ENCODE results near the gene TRIM47. TPM values are rescaled to one million over a fixed set of nuclear protein-coding genes. Genes with fewer than 3 reads are reported as not detected.
A peak's percentile ranks its signal among the peaks of the same experiment; 100 is the strongest.

TRIM47 gene
- total RNA-seq, 1 experiment from 2014 or later = 86.7 TPM

DNA sequence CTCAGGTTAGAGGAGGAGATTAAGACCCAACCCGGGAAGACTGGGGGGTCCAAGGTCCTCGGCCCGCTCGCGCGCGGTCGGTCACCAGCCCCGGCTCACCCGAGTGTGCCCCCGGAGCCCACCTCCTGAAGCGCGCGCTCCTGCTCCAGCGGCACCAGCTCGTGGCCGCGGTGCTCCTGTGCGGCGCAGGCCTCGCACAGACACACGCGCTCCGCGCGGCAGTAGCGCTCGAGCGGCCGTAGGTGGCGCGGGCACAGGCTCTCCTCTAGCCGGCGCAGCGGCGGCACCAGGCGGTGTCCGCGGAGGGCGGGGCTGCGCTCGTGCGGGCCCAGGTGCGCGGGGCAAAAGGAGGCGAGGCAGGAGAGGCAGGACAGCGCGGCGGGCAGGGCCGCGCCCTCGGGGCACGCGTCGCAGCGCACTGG is 618 bp downstream of the TRIM47 start:
- Histone ChIP-seq H3K4me3 (replicated peaks in 1 of 2; ENCODE audit: low read depth in 1 of 2, low read length in 2 of 2) (peak overlapping the region; percentile 69 to 81), H3K4me1 (ENCODE audit: control insufficient read depth in 1 of 2, insufficient read depth in 2 of 2, low read length in 2 of 2) (peaks cover 44 to 62% of the 10 kb centered on the region in 2 experiments), H3K27ac (ENCODE audit: low read depth, low read length) (peak overlapping the region; percentile 99), H2AFZ (ENCODE audit: low read depth, low read length, poor library complexity, severe bottlenecking) (no peak overlapping the region), H3K9me3 (ENCODE audit: control insufficient read depth in 1 of 2, insufficient read depth in 1 of 2, low read depth in 1 of 2, low read length in 2 of 2) (no peaks in the 10 kb centered on the region), H3K9ac (ENCODE audit: low read length) (peak overlapping the region; percentile 96), H3K27me3 (ENCODE audit: insufficient read depth, low read length) (no peaks in the 10 kb centered on the region), H3K9me2 (ENCODE audit: insufficient read depth) (no peaks in the 10 kb centered on the region), H4K20me1 (ENCODE audit: insufficient read depth) (no peaks in the 10 kb centered on the region), H3K36me3 (ENCODE audit: control insufficient read depth in 1 of 2, insufficient read depth in 2 of 2, low read length in 2 of 2) (peaks cover 0 to 4% of the 10 kb centered on the region in 2 experiments; a peak in 1 of 4 replicates), H3K4me2 (ENCODE audit: low read length) (peak overlapping the region; percentile 96), H3K79me2 (ENCODE audit: insufficient read depth, low read length) (peaks cover 27% of the 10 kb centered on the region)
- POLR2A ChIA-PET = interaction anchor here (0.7 to 3.4 kb wide), 14 partner anchors 9 to 102 kb away, joined by 3 to 24 read pairs (median 4); partner anchors contain the start of genes ACOX1, MRPL38, TEN1 and TRIM65
- RAD21 ChIA-PET (ENCODE audit: low non-redundant PET in 1 of 2, low total read pairs in 2 of 2, uncharacterized antibody in 2 of 2, unreplicated experiment in 2 of 2) = interaction anchor here in 1 of 2 experiments (0.6 to 0.8 kb wide), 2 partner anchors 13 to 19 kb away, joined by 4 read pairs; partner anchors contain the start of gene TRIM65
- intact Hi-C loops (cut with micrococcal nuclease) = loop anchor here (1.0 to 5.0 kb wide), 2 partner anchors 22 to 100 kb away; partner anchors contain the start of gene WBP2
- no TSS peak for BruUV-seq (replicated peaks)
- no peak for DNase-seq (ENCODE audit: low read depth, low spot score)
- CTCF ChIA-PET = interaction anchor here (0.6 to 6.3 kb wide), 14 partner anchors 10 to 276 kb away, joined by 3 to 57 read pairs (median 4); partner anchors contain the start of genes CDK3, MRPL38, TRIM65 and WBP2
- ATAC-seq = peak; percentile 49
- TF ChIP-seq ZNF274 (IDR thresholded peaks at IDR 0.05; ENCODE audit: low read depth, low read length) (no peak), TCF7L2 (IDR thresholded peaks at IDR 0.05; ENCODE audit: borderline replicate concordance, extremely low read depth, insufficient read depth, insufficient read length) (no peak), JUND (IDR thresholded peaks at IDR 0.05) (no peak), SIN3A (IDR thresholded peaks at IDR 0.05; ENCODE audit: low read depth) (no peak), ELF1 (IDR thresholded peaks at IDR 0.05; ENCODE audit: borderline replicate concordance, low read depth) (no peak), FOSL1 (IDR thresholded peaks at IDR 0.05; ENCODE audit: low read depth) (no peak), YY1 (IDR thresholded peaks at IDR 0.05; ENCODE audit: extremely low read depth, insufficient replicate concordance, low read depth, low read length) (peak; percentile 33), SRF (IDR thresholded peaks at IDR 0.05; ENCODE audit: low read depth) (no peak), CEBPB (IDR thresholded peaks at IDR 0.05; ENCODE audit: low read depth) (no peak), EGR1 (IDR thresholded peaks at IDR 0.05; ENCODE audit: low read depth) (no peak), EZH2 (IDR thresholded peaks at IDR 0.05) (no peak), ZFX (IDR thresholded peaks at IDR 0.05) (peak; percentile 92; the same call in 1 of the 2 replicates), RAD21 (IDR thresholded peaks at IDR 0.05; ENCODE audit: low read depth) (no peak), SP1 (IDR thresholded peaks at IDR 0.05; ENCODE audit: low read depth) (no peak), POLR2A (IDR thresholded peaks at IDR 0.05; ENCODE audit: borderline replicate concordance, extremely low read depth, insufficient read depth, insufficient read length) (peak; percentile 13), POLR2AphosphoS5 (IDR thresholded peaks at IDR 0.05; ENCODE audit: low read depth, low read length) (no peak), CBX3 (IDR thresholded peaks at IDR 0.05; ENCODE audit: low read depth) (no peak), EZH2phosphoT487 (IDR thresholded peaks at IDR 0.05; ENCODE audit: borderline replicate concordance) (no peak)
- TF ChIP-seq, protein P1, sequence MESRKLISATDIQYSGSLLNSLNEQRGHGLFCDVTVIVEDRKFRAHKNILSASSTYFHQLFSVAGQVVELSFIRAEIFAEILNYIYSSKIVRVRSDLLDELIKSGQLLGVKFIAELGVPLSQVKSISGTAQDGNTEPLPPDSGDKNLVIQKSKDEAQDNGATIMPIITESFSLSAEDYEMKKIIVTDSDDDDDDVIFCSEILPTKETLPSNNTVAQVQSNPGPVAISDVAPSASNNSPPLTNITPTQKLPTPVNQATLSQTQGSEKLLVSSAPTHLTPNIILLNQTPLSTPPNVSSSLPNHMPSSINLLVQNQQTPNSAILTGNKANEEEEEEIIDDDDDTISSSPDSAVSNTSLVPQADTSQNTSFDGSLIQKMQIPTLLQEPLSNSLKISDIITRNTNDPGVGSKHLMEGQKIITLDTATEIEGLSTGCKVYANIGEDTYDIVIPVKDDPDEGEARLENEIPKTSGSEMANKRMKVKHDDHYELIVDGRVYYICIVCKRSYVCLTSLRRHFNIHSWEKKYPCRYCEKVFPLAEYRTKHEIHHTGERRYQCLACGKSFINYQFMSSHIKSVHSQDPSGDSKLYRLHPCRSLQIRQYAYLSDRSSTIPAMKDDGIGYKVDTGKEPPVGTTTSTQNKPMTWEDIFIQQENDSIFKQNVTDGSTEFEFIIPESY (IDR thresholded peaks at IDR 0.05; ENCODE audit: extremely low read depth, insufficient replicate concordance, low read length) = no peak
- TF ChIP-seq, protein P2, sequence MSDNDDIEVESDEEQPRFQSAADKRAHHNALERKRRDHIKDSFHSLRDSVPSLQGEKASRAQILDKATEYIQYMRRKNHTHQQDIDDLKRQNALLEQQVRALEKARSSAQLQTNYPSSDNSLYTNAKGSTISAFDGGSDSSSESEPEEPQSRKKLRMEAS (IDR thresholded peaks at IDR 0.05) = no peak
- TF ChIP-seq, protein P3, sequence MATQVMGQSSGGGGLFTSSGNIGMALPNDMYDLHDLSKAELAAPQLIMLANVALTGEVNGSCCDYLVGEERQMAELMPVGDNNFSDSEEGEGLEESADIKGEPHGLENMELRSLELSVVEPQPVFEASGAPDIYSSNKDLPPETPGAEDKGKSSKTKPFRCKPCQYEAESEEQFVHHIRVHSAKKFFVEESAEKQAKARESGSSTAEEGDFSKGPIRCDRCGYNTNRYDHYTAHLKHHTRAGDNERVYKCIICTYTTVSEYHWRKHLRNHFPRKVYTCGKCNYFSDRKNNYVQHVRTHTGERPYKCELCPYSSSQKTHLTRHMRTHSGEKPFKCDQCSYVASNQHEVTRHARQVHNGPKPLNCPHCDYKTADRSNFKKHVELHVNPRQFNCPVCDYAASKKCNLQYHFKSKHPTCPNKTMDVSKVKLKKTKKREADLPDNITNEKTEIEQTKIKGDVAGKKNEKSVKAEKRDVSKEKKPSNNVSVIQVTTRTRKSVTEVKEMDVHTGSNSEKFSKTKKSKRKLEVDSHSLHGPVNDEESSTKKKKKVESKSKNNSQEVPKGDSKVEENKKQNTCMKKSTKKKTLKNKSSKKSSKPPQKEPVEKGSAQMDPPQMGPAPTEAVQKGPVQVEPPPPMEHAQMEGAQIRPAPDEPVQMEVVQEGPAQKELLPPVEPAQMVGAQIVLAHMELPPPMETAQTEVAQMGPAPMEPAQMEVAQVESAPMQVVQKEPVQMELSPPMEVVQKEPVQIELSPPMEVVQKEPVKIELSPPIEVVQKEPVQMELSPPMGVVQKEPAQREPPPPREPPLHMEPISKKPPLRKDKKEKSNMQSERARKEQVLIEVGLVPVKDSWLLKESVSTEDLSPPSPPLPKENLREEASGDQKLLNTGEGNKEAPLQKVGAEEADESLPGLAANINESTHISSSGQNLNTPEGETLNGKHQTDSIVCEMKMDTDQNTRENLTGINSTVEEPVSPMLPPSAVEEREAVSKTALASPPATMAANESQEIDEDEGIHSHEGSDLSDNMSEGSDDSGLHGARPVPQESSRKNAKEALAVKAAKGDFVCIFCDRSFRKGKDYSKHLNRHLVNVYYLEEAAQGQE (IDR thresholded peaks at IDR 0.05; ENCODE audit: low read depth) = no peak
- TF ChIP-seq, protein P4, sequence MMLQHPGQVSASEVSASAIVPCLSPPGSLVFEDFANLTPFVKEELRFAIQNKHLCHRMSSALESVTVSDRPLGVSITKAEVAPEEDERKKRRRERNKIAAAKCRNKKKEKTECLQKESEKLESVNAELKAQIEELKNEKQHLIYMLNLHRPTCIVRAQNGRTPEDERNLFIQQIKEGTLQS (IDR thresholded peaks at IDR 0.05) = no peak

All from HCT116 (cell line).